Measurements from ENCODE around the gene FRMD1.

FRMD1 gene

DNA sequence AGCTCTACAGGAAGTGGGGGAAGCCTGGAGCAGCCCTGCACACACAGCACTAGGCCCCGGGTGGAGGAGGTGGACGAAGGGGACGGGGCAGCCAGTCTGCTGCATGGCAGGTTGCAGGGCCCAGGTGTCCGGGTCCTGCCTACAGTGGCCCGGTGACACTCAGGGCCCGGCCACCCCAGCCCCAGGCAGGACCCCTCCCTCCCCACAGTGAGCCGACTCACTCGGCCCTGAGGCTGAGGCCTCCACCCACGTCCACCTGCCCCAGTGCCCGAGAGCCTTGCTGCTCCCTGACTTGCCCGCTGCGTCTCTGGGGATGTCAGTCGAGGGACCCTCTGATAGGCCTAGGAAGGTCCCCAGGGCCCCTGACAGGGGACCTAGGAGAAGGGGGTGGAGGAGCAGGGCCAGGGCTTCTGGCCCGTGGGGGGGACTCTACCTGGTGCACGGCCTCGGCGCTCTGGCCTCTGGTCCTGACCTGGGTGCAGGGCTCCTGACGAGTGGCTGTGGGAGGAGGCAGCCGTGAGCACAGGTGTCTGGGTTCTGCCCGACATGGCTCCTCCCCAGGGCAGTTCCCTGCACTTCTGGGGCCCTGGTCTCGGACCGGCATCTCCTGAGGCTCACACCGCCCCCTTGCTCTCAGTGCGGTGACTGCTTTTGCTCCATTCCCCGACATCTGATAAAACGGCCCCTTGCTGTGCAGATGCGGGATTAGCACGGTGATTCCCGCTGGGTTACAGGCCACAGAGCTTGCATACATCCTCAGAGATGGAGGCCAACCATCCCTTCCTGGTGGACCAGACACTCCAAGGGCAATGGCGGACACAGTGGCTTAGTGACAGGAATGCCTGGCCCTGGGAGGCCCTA lies 20.1 kb downstream of the FRMD1 start:
- no peak overlapping the region for H3K4me3 ChIP-seq (ENCODE audit: low read depth, low read length)

DNA sequence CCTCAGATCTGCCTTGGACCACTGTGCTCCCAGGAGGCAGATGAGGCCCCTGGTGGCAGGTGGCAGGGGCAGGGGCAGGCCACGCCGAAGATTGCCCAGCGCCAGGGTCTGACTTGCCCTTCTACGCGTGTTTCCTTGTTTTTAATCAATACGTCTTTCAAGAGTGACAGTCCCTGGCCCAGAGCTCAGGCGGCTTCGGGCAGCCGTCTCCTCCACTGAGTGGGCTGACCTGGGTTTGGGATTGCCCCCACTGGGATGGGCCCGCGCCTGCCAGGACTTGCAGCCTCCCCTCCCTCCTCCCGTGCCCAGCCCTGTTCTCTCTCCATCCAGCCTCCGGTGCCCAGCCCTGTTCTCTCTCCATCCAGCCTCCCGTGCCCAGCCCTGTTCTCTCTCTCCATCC lies 21.2 kb downstream of the FRMD1 start:
- no peak overlapping the region for H3K4me3 ChIP-seq (ENCODE audit: low read depth, low read length)

DNA sequence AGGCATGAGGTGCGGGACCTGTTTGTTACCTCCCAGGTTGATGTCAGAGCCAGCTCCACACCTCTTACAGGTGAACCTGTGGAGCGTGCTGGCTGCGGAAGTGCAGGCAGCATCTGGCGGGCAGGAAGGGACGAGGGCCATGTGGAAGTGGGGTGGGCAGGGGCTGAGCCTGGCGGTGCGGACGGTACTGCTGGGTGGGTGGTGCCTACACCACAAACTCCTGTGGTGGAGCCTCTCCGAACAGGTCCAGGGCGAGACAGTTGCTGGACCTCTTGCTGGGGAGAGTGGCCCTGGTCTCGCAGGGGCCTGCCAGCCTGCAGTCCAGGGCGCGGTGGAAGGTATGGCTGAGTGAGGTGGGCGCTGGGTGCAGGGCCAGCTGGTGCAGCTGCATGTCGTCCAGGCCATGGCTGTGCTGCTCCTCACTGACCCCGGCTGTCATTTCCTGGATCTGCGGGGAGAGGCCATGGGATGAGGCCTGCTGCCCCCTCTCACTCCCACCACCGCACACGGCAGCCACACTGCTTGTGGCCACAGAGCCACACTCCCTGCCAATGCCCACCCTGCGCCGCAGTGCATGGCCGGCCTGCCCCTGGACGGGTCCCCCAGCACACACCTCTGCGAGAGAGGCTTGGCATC lies 22.0 kb downstream of the FRMD1 start:
- no peak overlapping the region for H3K4me3 ChIP-seq (ENCODE audit: low read depth, low read length)

DNA sequence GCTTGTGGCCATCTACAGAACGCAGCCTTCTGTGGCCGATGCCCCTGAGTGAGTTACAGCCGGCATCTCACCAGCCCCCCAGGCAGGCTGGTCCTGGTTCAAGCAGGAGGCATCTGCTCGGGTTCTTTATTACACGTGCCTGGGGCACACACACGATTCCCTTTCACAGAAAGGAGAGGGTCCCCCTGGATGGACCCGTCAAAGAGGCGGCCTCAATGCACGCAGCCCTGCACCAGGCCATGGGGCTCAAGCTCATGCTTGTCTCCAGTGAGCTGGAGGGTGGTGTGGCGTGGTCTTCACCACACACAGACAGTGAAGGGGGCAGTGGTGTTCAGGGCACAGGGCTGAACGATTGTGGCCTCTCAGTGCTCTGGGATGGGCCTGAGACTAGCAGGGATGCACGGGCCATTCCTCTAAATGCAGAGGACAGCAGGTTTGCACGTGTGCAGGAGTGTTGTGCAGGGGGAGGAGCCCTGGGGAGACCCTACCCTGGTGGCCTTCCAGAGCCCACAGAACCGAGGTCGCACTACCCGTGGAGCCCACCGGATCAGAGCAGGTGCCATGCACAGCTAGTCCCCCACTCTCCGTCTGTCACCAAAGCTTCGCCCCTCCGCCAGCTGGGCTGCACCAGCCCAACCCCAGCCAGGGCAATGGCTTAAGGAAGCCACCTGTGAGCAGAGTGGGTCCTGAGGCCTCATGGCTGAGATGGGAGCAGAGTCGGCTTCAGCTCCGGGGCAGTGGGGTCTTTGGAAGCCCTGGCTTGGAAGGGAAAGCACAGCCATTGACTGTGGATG lies 23.1 kb downstream of the FRMD1 start:
- no peak overlapping the region for H3K4me3 ChIP-seq (ENCODE audit: low read depth, low read length)

DNA sequence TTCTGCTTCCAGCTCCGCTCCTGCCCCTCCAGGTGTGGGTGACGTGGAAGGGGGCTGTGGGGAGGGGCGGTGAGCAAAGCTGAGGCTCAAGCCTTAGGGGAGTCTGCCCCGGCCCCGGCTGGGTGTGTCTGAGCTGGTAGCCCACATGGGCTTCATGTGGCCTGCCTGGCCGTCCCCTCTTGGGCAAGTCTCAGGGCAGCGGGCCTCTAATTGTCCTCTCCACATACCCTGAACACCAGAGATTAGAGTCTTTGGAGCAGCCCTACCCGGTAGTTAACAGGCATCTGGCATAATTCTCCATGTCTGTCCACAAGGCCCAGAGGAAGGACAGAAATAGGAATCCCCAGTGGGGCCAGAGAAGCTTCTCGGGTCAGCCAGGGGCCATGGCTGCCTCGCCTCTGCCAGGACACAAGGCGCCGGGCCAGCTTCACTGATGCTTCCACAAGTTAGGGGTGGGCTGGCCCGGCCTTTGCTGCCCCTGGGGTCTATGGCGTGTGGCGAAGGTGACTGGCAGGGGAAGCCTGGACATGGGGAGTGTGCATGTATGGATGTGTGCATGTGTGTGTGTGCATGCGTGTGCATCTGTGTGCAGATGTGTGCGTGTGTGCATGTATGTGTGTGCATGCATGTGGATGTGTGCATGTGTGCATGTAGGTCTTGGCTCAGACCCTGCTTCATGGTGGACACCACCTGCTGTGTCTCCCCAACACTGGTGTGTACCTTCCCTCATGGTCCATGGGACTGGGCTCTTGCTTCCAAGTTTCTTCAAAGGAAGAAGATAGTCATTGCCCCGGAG lies 24.0 kb downstream of the FRMD1 start:
- no peak overlapping the region for H3K4me3 ChIP-seq (ENCODE audit: low read depth, low read length)

DNA sequence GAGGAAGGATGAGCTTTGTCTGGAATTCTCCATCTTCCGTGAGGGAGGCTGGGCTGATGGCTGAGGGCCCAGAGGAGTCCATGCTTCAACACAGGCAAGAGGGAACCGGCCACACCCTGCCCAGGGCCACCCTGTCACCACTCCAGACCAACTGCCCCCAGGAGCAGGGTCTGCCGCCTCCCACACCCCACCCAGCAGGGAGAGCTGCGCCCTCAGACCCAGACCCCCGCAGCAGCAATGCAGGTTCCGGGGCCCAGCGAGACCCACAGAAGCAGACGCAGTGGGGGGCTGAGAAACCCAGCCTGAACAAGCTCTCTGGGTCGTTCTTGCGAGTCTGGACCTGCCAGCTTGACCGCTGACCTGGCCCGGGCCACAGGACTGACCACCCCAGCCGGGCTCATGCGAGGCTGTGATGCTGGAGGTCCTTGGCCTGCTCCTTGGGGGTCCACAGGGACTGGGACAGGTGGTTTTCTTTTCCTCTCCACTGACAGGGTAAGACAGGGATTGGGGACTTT lies 25.0 kb downstream of the FRMD1 start:
- H3K4me3 ChIP-seq (ENCODE audit: low read depth, low read length): no peak overlapping the region

DNA sequence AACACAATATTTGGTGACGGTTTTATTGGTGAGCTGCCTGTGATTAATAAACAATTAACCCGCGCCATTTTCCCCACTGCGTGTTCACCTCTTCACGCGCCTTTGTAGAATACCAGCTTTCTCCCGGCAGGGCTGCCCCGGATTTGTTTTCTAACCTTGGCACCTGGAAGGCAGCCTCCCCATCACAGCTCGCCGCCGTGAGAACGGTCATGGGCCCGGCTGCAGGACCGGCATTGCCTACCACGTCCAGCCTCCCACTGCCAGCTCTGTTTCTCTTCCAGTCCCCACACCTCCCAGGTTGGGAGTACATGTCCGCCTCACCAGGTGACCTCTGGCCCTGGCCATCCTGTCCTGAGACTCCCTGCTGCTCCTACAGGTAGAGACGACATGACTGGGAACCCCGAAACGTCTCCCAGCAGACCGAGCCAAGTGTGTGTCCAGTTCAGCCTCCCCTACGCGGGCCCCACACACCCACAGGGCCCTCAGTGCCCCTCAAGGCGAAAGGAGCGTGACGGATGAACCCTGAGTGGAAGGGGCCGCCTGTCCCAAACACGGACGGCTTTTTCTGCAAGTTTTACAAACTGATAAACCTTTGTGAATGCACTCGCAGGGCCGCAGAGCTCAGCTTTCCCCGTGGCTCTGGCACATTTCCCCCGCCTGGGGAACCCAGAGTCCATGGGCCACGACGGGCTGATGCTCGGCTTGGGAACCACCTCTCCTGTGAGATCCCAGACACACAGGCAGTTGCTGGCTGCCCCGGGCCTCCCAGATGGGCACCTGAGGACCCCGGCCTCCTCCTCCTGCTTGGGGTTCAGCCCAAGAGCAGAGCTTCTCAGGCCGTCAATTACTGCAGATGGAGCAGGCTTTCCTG lies 25.7 kb downstream of the FRMD1 start:
- no peak overlapping the region for H3K4me3 ChIP-seq (ENCODE audit: low read depth, low read length)

DNA sequence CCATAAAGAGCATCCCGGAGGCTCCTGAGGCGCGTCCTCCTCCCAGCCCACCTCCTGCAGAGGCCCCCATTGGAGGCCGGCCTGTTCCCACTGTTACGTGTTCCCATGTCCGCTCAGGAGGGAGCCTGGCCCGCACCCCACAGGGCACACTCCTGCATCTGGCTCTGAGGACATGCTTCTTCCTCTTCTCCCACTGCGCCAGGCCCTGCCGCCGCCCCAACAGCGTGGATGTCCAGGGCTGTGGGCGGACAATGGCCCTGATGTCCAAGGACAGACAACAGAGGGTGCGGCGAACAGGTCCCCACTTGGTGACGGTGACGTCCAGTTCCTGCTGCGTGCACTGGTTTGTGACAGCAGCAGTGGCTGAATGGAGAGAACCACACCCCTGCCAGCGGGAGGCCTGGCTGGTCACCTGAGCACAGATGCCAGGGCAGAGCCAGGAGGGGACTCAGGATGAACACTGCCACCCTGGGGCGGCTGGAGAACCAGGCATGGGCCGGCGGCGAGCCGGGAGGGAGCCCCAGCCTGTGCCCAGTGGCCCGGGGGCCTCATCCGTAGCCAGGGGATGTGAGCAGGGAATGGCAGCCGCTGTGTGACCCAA lies 26.6 kb downstream of the FRMD1 start:
- H3K4me3 ChIP-seq (ENCODE audit: low read depth, low read length): no peak overlapping the region

DNA sequence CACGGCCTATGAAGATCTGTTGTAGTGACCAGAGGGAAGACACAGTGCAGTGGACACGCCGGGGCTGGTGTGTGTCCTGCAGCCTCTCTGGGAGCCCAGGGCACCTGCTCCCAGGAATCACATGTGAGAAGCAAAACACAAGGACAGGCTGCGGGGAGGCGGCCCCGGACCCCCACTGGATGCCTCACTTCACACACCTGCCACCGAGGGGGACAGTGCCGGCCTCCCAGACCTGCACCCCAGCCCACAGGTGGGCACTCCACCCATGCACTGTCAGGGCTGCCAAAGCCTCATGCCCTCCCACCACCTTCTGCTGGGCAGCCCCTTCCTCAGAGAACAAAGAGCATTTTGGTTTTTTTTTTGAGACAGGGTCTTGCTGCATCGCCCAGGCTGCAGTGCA lies 27.4 kb downstream of the FRMD1 start:
- H3K4me3 ChIP-seq (ENCODE audit: low read depth, low read length): no peak overlapping the region

DNA sequence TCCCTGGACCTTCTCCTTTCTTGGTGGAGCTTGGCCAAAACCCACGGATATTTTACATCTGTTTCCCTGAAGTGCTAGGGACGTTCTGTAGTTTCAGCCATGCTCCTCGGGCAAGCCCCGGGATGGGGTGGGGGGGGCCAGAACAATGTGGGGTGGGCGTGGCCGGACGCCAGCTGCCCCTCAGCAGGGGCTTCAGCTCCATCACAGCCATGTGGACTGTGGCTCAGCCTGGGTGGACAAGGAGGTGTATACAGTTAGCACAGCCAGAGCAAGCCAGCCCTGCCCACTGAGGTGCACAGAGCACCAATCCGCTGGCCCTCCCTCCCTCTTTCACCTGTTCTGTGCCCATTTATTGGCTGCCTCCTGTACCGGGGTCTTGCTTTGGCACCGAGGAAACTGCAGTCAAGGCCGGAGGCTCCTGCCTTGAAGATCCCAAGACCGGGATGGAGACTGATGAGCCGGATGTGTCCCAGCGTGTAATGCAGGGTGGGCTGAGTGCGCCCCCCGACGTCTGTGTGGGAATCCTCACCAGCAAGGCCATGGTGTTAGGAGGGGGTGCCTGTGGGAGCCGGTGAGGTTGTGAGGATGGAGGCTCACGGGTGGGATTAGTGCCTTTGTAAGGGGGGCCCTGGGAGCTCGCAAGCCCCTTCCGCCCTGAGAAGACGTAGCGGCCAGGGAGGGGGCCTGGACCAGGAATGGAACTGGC lies 28.0 kb downstream of the FRMD1 start:
- H3K4me3 ChIP-seq (ENCODE audit: low read depth, low read length): no peak overlapping the region

DNA sequence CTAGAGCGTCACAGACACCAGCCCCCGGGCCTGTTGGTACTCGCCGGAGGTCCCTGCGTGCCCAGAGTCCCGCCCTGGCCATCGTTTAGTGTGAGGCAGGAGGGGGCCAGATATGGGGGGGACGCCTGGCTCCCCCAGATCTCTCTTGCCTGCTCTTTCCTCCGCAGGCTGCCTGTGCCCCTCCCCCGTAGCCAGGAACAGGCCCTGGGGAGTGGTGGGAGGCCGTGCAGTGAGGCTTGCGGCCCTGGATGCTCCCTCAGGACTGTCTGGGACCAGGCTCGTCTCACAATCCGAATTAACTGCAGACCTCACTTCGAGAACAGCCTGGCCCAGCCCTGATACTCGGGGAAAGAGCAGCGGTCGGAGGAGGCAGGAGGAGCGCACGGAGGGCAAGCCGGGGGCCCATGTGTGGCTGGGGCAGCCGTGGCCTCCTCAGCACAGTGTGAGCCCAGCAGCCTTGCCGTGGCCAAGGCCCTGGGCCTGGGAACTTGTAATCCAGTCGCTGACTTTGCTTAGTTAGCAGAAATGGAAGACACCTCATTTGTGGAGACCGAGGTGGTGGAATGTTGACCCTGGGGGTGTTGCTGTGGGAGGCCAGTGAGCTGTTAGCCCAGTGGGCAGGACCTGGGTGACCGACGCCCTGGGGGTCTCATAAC lies 28.7 kb downstream of the FRMD1 start:
- H3K4me3 ChIP-seq (ENCODE audit: low read depth, low read length): no peak overlapping the region

DNA sequence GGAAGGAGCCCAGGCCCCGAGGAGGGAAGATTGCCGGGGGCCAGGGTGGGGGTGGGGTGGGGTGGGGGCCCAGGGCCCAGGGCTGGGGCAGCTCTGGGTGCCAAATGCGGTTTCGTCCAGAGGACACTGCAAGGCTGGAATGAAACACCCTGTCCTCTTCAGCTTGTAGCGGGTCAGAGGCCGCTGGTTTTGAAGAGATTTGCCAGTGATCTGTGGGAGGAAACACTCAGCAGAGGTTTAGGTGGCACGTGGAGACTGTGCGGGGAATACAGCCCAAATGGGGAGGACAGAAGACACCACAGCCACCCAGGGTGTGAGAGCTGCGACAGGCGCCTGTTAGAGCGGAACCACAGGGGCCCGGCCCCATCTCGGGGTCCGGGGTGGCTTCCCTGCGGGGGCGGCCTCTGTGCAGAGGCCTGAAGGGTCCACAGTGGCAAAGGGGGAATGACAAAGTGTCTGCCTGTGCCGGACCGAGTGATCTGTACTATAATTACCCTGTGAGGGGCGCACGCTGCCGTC lies 29.2 kb downstream of the FRMD1 start:
- no peak overlapping the region for H3K4me3 ChIP-seq (ENCODE audit: low read depth, low read length)

DNA sequence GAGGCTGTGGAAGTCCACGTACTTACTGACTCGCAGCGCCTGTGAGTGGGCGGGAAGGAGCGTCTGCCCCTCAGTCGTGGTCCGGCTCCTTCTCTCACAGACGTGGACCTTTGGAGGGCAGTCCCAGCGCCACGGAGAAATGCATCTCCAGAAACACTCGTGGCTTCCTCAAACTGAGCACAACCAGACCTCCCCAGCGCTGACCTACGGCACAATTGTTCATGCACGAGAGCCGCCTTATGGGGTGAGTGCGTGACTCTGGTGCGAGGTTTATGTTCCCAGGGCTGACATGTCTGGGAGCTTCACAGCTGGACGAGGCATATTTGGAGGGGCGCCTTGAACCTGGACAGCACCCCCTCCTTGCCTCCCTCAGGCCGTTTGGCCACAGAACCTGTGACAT lies 29.7 kb downstream of the FRMD1 start:
- no peak overlapping the region for H3K4me3 ChIP-seq (ENCODE audit: low read depth, low read length)

DNA sequence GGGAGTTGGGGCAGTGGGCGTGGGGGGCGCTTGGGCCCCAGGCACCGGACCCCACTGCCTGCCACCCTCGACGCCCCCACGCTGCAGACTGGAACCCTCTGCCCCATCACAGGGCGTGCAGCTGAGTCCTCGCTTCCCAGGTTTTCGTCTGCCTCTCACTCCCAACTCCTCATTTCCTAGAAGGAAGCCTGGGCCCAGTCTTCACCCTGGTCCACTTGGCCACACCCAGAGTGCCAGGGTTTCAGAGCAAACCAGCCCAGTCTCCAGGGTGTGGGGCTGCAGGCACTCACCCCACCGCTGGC lies 30.3 kb downstream of the FRMD1 start:
- no peak overlapping the region for H3K4me3 ChIP-seq (ENCODE audit: low read depth, low read length)

DNA sequence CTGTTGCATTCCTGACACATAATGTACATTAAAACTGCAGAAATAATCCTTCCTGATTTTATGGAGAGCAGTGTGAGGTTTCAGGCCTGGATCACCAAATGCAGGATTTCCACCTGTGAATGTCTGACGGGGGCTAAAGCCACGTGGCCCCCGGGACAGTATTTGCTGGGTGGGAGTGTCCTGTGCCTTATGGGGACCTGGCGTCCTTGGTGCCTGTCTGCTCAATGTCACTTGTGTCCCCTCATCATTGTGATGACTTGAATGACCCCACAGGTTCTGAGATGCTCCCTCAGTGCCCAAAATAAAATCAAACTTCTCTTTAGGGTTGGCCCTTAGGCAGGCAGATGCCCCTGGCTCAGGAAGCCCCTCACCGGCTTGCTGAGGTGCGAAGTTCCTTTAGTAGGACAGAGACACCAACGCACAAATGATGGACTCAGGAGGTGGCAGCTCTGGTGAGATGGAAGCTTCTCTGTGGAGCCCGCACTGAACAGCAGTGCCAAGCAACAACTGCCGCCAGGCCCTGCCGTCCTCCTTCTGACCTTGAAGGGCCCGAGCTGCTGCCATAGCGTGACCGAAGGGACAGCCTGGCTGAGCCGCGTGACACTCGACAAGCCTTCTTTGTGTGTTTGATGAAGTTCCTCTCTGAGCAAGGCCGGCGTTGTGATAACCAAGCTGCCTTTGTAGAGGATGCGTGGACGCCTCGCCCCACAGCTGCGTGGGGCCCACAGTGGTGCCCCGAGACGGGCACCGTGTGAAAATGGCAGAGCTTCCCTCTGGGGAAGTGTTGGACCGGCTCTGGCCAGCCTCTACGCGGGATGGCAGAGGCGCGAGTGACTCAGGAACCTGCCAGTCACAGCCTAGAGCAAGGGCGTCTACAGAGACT lies 30.9 kb downstream of the FRMD1 start:
- no peak overlapping the region for H3K4me3 ChIP-seq (ENCODE audit: low read depth, low read length)

DNA sequence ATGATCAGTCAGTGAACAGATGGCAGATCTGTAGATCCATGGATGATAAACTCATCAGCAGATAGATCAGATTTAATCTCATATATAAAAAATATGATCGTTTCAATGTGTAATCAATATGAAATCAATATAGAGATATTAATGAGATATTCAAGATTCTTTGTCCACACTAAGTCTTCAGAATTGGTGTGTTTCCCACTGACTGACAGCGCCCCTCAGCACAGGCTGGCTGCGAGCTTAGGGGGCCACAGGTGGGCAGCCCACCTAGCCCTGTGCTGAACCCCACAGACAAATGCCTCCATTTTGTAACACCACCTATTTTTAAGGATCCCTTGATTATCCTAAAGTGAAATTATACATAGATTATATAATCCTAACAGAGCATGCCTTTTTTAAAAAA lies 32.3 kb downstream of the FRMD1 start:
- H3K4me3 ChIP-seq (ENCODE audit: low read depth, low read length): no peak overlapping the region
